ENCODE data around the gene COX4I1.
A peak's percentile ranks its signal among the peaks of the same experiment; 100 is the strongest.

COX4I1 gene

DNA sequence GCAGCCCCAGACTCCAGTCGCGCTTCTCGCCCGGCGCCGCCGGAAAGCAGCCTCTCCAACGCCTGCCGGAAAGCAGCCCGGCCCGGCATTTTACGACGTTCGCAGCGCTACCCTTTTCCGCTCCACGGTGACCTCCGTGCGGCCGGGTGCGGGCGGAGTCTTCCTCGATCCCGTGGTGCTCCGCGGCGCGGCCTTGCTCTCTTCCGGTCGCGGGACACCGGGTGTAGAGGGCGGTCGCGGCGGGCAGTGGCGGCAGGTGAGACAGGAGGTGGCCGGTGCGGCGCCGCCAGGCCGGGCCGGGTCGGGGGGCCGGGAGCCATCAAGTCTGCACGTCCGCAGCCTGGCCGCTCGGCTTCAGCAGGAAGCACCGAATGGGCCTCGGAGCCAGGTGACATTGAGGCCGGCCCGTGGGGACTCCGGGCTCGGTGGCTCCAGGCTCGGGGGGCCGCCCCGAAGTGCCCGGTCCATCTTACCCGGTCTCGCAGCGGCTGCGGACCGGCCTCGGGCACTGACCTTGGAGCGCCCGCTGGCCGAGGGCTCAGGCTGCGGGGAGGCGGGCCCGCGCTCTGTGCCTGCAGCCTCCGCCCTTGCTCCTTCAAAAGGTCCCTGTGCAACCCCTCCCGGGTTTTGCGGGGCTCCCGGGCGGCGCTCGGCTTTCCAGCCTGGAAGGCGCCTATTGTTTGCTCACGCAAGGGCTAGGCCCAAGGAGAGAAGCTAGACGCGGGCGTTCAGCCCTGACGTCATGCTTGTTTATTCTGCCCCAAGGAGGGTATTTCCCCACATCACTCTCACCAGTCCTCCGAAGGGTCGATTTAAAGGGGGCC, at the start of gene COX4I1, which contains the start of gene EMC8:
TSS of gene COX4I1 (plus strand) at position 199 of the 824 bp plus-strand sequence. CDS start 1,511 bp downstream, outside the sequence.
TSS of gene EMC8 (minus strand) at position 48 of the 824 bp plus-strand sequence. CDS start 249 bp downstream, outside the sequence.
- ChIA-PET POLR2A (no interaction called here), CTCF (interaction anchor here (0.6 kb wide), 2 partner anchors 34 to 715 kb away, joined by 3 to 4 read pairs; no protein-coding TSS in a partner anchor)
- H3K4me3 ChIP-seq (ENCODE audit: low read depth, low read length): peak within 1 kb of the TSS; percentile 91
- H3K4me1 ChIP-seq (ENCODE audit: control insufficient read depth, insufficient read depth, low read length): peaks cover 3% of the 10 kb centered on the region
- peaks cover 14 to 67% of the 10 kb centered on the region in 2 experiments; a peak in 2 of 3 replicates for H3K36me3 ChIP-seq (ENCODE audit: control insufficient read depth in 2 of 2, insufficient read depth in 1 of 2, low read length in 2 of 2)
- no peaks in the 10 kb centered on the region for H3K9me3 ChIP-seq (ENCODE audit: control insufficient read depth, insufficient read depth, low read depth, low read length)
- H3K27ac ChIP-seq (ENCODE audit: extremely low read depth, low read depth, low read length): peak within 1 kb of the TSS; percentile 89
- TF ChIP-seq SALL2 (tag by site-specific recombination; IDR thresholded peaks at IDR 0.05; ENCODE audit: borderline replicate concordance) (no peak), ZNF791 (tag by site-specific recombination; IDR thresholded peaks at IDR 0.05) (no peak), ZNF792 (tag by site-specific recombination; IDR thresholded peaks at IDR 0.05) (peak; percentile 57; the same call in 1 of the 2 replicates), ZNF76 (tag by site-specific recombination; IDR thresholded peaks at IDR 0.05; ENCODE audit: borderline replicate concordance, low read depth) (peak; percentile 91), SP3 (tag by site-specific recombination; IDR thresholded peaks at IDR 0.05) (peak; percentile 22; the same call in 1 of the 2 replicates), MEIS1 (CRISPR knock-in tag; IDR thresholded peaks at IDR 0.05; ENCODE audit: borderline replicate concordance) (no peak), ZSCAN30 (tag by site-specific recombination; IDR thresholded peaks at IDR 0.05) (peak; percentile 64; the same call in 1 of the 2 replicates), ZNF184 (tag by site-specific recombination; IDR thresholded peaks at IDR 0.05) (no peak), MYNN (tag by site-specific recombination; IDR thresholded peaks at IDR 0.05; ENCODE audit: borderline replicate concordance) (no peak), ZBTB7A (tag by site-specific recombination; IDR thresholded peaks at IDR 0.05; ENCODE audit: low read depth) (no peak), ZNF274 (IDR thresholded peaks at IDR 0.05; ENCODE audit: low read length) (no peak), ZNF274 (tag by site-specific recombination; IDR thresholded peaks at IDR 0.05; ENCODE audit: borderline replicate concordance) (no peak), KLF8 (tag by site-specific recombination; IDR thresholded peaks at IDR 0.05) (peak; percentile 29; the same call in 1 of the 2 replicates), ZNF544 (tag by site-specific recombination; IDR thresholded peaks at IDR 0.05) (no peak), SP7 (tag by site-specific recombination; IDR thresholded peaks at IDR 0.05) (peak; percentile 44; the same call in 1 of the 2 replicates), ZNF174 (tag by site-specific recombination; IDR thresholded peaks at IDR 0.05) (no peak; the same call in 1 of the 2 replicates), SETDB1 (IDR thresholded peaks at IDR 0.05; ENCODE audit: insufficient read length, low read length) (no peak), ZNF302 (tag by site-specific recombination; IDR thresholded peaks at IDR 0.05; ENCODE audit: low read depth) (no peak), YY2 (tag by site-specific recombination; IDR thresholded peaks at IDR 0.05) (peak; percentile 46), ZNF311 (tag by site-specific recombination; IDR thresholded peaks at IDR 0.05; ENCODE audit: borderline replicate concordance) (no peak), SP2 (tag by site-specific recombination; IDR thresholded peaks at IDR 0.05) (peak; percentile 33), ZXDB (tag by site-specific recombination; IDR thresholded peaks at IDR 0.05) (peak; percentile 64), ZNF843 (tag by site-specific recombination; IDR thresholded peaks at IDR 0.05) (peak; percentile 57; the same call in 1 of the 2 replicates), ZNF521 (tag by site-specific recombination; IDR thresholded peaks at IDR 0.05) (no peak), ZNF433 (tag by site-specific recombination; IDR thresholded peaks at IDR 0.05; ENCODE audit: low read depth) (no peak), ZNF701 (tag by site-specific recombination; IDR thresholded peaks at IDR 0.05) (no peak), ZNF548 (tag by site-specific recombination; IDR thresholded peaks at IDR 0.05) (no peak), KLF7 (tag by site-specific recombination; IDR thresholded peaks at IDR 0.05; ENCODE audit: borderline replicate concordance) (no peak), ZNF777 (tag by site-specific recombination; IDR thresholded peaks at IDR 0.05; ENCODE audit: borderline replicate concordance) (no peak), ZNF501 (tag by site-specific recombination; IDR thresholded peaks at IDR 0.05) (0 out of 2 replicates have a peak, but pooled peaks have one; percentile 16)
- TF ChIP-seq, protein P1, sequence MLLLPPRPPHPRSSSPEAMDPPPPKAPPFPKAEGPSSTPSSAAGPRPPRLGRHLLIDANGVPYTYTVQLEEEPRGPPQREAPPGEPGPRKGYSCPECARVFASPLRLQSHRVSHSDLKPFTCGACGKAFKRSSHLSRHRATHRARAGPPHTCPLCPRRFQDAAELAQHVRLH (tag by site-specific recombination; IDR thresholded peaks at IDR 0.05): peak; percentile 65; the same call in 1 of the 2 replicates
- TF ChIP-seq, protein P2, sequence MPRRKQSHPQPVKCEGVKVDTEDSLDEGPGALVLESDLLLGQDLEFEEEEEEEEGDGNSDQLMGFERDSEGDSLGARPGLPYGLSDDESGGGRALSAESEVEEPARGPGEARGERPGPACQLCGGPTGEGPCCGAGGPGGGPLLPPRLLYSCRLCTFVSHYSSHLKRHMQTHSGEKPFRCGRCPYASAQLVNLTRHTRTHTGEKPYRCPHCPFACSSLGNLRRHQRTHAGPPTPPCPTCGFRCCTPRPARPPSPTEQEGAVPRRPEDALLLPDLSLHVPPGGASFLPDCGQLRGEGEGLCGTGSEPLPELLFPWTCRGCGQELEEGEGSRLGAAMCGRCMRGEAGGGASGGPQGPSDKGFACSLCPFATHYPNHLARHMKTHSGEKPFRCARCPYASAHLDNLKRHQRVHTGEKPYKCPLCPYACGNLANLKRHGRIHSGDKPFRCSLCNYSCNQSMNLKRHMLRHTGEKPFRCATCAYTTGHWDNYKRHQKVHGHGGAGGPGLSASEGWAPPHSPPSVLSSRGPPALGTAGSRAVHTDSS (tag by site-specific recombination; IDR thresholded peaks at IDR 0.05): peak; percentile 92
- TF ChIP-seq, protein P3, sequence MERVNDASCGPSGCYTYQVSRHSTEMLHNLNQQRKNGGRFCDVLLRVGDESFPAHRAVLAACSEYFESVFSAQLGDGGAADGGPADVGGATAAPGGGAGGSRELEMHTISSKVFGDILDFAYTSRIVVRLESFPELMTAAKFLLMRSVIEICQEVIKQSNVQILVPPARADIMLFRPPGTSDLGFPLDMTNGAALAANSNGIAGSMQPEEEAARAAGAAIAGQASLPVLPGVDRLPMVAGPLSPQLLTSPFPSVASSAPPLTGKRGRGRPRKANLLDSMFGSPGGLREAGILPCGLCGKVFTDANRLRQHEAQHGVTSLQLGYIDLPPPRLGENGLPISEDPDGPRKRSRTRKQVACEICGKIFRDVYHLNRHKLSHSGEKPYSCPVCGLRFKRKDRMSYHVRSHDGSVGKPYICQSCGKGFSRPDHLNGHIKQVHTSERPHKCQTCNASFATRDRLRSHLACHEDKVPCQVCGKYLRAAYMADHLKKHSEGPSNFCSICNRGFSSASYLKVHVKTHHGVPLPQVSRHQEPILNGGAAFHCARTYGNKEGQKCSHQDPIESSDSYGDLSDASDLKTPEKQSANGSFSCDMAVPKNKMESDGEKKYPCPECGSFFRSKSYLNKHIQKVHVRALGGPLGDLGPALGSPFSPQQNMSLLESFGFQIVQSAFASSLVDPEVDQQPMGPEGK (tag by site-specific recombination; IDR thresholded peaks at IDR 0.05): 0 out of 2 replicates have a peak, but pooled peaks have one; percentile 19
- TF ChIP-seq, protein P4, sequence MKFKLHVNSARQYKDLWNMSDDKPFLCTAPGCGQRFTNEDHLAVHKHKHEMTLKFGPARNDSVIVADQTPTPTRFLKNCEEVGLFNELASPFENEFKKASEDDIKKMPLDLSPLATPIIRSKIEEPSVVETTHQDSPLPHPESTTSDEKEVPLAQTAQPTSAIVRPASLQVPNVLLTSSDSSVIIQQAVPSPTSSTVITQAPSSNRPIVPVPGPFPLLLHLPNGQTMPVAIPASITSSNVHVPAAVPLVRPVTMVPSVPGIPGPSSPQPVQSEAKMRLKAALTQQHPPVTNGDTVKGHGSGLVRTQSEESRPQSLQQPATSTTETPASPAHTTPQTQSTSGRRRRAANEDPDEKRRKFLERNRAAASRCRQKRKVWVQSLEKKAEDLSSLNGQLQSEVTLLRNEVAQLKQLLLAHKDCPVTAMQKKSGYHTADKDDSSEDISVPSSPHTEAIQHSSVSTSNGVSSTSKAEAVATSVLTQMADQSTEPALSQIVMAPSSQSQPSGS (tag by site-specific recombination; IDR thresholded peaks at IDR 0.05; ENCODE audit: low read depth): peak; percentile 88
